A172 (cell line): ENCODE data around the gene DHRS11. TPM values are rescaled to one million over a fixed set of nuclear protein-coding genes. Genes with fewer than 3 reads are reported as not detected.
"Not testable (repeated sequence)": the region's sequence is repeated elsewhere in the genome, so short reads cannot be mapped to it uniquely, and the experiment has no call there.

ENCODE experiments used
- DNase-seq: peaks from one replicate; pipeline ENCODE4 v3.0.0-alpha.2; 2015; ENCODE audit warnings: low spot score
- total RNA-seq: library from RNA; depleted of rRNA; stranded (reverse); fragments of >200 nt; shearing (Covaris generic); gene quantifications from 2 replicates; pipeline ENCODE4 v1.2.3, GENCODE V29; 2014

The DHRS11 gene
- total RNA-seq, 1 experiment from 2014 or later = 15.4 TPM

DNA sequence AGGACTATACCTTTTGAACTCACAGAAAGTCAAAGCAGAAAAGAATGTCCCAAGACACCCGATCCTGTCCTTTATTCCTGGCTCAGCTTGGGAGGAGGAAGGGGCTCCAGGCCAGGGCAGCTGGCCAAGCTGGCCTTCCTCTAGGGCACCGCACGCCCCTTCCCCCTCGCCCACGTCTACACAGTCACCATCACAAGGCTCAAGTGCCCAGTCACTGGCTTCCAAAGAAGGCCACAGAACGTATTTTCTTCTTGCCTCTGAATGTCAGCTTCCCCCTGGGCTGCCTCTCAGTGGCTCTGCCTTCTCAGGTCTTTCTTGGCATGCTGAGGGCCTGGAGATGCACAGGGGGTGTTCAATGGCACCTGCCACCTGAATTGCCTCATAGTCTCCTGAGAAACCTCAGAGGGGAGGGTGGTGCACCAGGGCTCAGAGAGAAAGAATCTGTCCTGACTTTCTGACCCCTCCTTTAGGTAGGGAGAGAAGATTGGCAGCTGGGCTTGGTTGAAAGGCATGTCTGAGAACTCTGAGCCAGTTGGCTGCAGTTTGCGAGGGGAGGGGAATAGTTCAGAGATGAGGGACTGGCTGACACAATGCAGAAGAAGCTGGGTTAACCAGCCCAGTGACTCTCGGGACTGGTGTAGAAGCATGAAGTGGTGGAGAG lies 2.1 kb downstream of the DHRS11 start:
- no peak for DNase-seq

DNA sequence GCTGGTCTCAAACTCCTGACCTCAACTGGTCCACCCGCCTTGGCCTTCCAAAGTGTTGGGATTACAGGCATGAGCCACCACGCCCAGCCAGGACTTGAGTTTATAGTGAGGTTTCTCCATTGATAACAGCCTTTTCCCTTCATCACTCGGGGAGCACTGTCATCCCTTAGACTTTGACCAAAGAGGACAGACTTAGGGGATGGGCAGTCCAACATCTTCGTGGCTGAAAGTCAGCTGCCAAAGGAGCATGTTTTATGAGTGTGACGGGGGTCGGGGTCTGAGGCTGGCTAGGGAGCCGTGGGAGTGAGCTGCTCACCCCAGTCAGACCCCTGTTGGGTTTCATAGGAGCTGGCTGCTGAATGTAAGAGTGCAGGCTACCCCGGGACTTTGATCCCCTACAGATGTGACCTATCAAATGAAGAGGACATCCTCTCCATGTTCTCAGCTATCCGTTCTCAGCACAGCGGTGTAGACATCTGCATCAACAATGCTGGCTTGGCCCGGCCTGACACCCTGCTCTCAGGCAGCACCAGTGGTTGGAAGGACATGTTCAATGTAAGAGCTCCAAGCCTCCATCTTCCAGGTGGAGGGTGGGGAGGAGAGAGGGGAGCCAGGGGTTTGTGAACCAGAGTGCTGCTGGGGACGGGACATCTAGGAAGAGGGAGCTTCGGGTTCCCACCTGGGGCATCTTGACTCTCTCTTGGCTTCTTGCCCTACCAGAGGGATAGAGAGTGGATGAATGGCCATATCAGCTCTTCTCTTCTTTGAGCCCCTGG lies 3.1 kb downstream of the DHRS11 start:
- no peak for DNase-seq

DNA sequence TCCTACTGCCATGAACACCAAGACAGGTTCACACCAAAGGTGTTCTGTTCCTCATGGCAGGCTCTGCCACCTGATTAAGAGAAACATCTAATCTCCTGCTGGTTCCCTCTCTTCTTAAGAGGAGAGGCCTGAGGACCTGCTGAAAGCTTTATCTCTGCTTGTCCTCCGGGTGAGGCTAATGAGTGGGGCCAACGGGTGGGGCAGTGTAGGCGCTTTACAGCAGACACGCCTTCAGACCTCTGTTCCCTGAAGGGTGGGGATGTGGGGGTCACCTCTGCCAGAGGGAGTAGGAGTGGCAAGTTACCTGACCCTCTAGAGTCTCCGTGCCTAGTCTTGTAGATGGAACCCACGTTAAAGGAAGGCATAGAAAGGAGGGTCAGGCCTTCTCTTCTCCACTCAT lies 5.5 kb downstream of the DHRS11 start:
- no peak for DNase-seq

DNA sequence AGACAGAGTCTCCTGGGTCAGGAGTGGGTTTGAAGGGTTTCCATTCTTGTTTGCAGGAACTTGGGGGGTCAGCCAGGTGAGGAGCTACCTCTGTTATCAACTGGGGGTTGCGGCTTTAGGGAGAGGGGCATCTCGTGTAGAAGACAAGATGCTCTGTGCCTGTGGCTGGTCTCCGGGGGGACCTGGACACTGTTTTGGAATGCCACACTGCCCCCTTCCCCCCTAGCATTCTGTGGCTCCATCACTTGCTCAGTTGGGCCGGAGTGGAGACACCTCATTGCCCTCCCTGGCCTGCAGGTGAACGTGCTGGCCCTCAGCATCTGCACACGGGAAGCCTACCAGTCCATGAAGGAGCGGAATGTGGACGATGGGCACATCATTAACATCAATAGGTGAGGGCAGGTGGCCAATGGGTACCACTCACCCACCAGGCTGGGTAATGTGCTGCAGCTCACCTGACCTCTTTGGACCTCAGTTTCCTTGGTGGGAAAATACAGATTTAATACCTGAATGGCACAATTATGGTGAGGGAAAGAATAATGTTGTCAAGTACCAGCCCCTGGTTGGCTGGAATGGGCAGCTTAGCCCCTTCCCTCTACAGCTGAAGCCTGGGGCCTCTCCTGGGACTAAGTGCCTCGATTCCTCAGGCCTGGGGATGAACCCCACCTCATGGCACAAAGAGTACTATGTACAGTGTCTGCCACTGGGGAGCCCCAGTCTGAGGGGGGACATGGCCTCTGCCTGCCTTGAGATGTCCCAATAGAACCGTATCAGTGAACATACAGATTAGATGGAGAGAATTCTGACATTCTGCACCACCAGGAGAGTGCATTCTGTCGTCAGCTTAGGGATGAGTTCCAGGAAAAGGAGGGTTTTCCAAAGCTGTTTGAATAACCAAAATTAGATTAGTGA lies 6.4 kb downstream of the DHRS11 start:
- no peak for DNase-seq

DNA sequence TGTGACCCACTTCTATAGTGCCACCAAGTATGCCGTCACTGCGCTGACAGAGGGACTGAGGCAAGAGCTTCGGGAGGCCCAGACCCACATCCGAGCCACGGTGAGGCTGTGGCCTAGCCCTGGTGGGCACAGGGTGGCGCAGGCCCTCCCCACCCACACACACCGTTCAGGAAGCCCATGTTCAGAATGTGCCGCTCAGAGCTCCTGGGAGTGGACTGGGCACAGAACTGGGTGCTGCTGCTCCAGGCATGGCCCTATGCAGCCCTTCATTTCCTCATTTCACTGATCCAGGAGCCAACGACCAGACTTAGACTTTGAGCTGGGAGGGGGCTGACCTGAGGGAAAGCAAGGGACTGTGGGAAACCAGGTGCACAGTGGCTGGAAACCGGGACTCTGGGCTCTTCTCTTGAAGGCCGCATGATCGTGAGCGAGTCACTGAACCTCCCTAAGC lies 7.3 kb downstream of the DHRS11 start:
- DNase-seq = no peak

DNA sequence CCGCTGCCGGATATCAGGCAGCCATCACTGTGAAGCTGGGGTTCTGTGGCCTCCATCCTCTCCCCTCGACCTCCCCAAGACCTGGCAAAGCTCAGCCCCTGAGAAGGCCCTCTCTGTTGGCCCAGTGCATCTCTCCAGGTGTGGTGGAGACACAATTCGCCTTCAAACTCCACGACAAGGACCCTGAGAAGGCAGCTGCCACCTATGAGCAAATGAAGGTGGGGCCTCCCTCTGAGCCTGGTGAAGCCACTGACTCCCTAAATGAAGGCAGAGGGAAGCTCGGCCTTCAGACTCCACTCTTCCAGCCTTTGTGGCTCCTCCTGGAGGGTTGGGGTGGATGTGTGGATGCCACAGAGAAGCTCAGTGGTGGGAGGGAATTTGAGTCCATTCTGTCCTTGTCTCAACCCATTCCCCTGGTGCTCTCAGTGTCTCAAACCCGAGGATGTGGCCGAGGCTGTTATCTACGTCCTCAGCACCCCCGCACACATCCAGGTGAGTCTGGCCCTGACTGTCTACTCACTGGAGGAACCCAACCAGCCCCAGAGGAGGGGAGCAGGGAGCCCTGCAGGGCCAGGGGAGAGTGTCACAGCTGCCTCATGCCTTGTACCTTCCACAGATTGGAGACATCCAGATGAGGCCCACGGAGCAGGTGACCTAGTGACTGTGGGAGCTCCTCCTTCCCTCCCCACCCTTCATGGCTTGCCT lies 8.0 kb downstream of the DHRS11 start:
- DNase-seq = no peak

DNA sequence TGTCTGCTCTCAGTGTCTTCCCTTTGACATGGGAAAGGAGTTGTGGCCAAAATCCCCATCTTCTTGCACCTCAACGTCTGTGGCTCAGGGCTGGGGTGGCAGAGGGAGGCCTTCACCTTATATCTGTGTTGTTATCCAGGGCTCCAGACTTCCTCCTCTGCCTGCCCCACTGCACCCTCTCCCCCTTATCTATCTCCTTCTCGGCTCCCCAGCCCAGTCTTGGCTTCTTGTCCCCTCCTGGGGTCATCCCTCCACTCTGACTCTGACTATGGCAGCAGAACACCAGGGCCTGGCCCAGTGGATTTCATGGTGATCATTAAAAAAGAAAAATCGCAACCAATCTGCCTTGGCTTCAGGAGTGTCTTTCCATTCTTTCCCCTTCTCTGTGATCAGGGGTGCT lies 8.8 kb downstream of the DHRS11 start:
- DNase-seq = no peak

DNA sequence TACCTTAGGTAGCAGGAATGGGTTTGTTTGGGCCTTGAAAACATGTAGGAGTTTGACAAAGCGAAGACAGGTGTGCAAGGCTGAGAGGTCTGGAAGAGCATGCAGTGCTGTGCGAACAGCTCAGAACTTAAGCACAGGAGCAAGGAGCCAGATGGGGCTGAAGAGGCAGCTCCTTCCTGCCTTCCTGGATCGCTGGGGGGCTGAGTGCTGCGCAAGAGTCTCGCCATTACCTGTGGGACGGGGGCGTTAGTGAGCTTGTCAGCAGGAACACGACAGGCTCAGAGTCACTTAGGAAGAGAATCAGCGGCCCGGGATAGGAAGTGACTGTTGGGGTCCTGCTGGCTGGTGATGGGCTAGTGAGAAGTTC lies 9.2 kb downstream of the DHRS11 start:
- no peak for DNase-seq

DNA sequence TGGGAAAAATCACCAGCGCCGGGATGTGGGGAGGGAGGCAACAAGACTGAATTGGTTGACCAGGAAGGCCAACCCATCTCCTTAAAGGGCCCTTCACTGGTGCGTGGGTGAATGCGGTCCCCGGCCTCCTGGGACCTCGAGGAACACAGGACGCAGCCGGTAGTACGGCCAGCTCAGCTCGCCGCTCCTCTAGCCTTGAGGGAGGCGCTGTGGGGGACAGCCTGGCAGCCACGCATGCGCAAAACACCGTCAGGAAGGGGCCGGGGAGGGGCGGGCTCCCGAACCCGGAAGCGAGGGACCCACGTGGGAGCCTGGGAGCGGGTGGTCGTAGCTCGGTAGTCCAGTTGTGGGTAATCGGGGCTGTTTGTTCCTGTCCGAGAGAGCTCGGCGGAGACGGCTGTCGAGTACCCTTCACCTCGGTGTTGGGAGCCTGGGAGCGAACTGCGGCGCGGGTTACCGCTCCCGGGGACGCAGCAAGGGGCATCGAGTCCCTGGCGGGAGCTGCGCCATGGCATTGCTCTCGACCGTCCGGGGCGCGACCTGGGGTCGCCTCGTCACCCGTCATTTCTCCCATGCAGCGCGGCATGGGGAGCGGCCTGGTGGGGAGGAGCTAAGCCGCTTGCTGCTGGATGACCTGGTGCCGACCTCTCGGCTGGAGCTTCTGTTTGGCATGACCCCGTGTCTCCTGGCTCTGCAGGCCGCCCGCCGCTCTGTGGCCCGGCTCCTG lies 9.8 kb downstream of the DHRS11 start, which contains the start of gene MRM1:
TSS of gene MRM1 (plus strand) at position 281 of the 727 bp plus-strand sequence. CDS start at position 509, 228 bp downstream.
- DNase-seq = peak; percentile 86

DNA sequence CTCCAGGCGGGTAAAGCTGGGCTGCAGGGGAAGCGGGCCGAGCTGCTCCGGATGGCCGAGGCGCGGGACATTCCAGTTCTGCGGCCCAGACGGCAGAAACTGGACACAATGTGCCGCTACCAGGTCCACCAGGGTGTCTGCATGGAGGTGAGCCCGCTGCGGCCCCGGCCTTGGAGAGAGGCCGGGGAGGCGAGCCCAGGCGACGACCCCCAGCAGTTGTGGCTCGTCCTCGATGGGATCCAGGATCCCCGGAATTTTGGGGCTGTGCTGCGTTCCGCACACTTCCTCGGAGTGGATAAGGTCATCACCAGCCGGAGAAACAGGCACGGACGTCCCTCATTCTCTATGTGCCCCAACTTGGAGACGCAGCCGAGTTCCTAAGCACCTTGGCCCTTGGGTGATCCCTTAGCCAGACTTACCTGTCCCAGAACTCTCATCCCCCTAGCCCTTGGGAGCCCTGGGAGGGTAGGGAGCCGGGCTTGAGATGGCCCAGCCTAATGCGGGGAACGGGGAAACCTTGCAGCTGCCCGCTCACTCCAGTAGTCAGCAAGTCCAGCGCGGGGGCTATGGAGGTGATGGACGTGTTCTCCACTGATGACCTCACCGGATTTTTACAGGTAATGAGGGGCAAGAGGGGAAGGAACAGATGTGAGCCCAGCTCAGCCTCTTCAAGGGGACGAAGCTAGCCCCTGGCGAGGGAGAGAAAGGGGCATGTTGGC lies 10.5 kb downstream of the DHRS11 start:
- DNase-seq = no peak

DNA sequence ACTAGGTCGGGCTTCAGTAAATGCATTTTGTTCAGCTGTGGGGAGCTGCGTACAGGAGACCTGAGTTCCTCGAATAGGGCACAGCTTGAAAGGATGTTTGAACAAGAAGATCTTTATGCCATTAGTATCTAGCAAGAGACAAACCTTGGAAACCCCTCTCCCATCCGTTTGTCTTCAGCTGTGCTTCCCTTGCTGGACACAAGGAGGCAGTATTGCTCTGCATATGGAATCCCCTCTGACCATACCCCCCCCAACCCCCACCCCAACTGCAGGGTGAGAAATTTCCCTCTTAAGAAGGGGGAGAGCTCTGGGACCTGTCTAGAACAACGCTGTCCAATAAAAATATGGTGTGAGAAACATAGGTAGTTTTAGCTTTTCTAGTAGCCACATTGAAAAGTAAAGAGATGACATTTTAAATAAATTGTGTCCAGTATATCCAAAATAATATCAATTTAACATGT lies 11.3 kb downstream of the DHRS11 start:
- DNase-seq = peak; percentile 58

DNA sequence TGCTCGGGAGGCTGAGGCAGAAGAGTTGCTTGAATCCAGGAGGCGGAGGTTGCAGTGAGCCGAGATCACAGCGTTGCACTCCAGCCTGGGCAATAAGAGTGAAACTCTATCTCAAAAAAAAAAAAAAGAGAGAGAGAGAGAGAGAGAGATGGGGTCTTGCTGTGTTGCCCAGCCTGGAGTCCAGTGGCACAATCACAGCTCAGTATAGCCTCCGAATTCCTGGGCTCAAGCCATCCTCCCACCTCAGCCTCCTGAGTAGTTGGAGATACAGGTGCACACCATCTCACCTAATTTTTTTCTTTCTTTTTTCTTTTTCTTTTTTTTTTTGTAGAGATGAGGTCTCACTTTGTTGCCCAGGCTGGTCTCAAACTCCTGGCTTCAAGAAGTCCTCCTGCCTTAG lies 13.3 kb downstream of the DHRS11 start:
- not testable (repeated sequence) for DNase-seq

DNA sequence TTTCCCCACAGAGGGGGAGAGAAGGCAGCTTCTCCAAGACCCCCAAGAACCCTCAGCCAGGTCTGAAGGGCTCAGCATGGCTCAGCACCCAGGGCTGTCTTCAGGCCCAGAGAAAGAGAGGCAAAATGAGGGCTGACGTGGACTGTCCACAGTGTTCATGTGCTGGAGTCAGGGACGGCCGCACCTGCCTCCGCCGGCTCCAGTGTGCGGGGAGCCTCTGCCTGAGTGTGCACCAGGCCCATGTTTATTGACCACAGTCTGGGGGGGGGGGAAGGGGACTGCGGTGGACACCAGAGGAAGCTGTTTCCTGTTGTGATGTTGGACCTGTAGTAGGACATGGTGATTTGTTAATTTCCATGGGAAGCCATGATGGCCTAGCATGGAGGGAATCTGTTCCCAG lies 16.6 kb downstream of the DHRS11 start:
- no peak for DNase-seq

DNA sequence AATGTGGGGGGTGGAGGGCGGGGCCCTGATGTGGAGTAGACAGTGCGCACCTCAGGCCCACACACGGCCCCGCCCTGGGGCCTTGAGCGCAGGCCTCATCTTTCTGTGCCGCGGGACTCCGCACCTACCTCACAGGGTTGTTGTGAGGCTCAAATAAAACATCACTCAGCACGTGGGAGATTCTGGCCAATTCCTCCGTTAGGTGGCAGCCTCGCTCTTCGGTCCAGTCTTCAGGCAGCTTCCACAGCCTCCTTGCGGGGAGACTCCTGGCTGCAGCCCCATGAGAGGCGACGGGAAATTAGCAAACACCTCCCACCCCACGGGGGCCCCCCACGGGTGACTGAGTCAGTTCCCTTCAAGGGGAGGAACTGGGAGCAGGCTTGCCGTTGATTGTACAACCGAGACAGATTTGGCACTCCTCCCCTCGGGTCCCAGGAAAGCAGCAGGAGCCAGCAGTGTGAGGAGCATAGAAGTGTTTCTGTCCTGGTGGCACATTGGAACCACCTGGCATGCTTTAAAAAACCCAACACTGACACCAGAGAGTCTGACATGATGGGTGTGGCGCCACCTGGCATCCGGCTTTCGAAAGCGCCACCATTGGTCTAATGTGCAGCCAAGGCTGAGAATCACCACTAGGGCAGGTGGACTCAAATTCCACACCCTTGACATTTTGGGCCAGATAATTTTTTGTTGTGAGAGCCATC lies 17.3 kb downstream of the DHRS11 start:
- no peak for DNase-seq

DNA sequence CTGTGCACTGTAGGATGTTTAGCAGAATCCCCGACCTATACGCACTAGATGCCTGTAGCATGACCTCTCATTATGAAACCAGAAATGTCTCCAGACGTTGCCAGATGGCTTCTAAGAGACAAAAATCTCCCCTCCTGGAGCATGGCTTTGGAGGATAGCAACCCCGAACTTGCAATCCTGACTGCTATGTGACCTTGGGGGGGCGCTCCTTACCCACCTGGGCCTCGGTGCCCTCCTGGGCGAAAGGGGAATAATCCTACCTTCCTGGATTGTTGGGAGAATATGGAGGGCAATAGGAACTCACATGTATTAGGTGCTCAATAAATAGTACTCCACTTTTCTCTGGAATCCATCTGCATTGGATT lies 17.8 kb downstream of the DHRS11 start:
- no peak for DNase-seq

DNA sequence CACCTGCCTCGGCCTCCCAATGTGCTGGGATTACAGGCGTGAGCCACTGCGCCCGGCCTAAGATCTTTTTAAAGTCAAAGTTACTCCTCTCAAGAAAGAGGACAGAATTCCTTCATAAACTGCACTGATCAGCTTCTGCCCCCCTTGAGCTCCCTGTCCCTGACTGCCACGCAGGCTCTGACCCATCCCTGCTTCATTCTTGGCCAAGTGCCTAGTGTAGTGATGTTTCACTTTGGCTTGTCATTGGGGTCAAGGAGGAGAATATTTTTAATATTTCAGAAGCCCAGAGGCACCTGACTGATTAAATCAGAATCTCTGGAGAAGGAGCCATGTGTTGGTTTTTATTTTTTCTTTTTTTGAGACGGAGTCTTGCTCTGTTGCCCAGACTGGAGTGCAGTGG lies 18.8 kb downstream of the DHRS11 start:
- no peak for DNase-seq

DNA sequence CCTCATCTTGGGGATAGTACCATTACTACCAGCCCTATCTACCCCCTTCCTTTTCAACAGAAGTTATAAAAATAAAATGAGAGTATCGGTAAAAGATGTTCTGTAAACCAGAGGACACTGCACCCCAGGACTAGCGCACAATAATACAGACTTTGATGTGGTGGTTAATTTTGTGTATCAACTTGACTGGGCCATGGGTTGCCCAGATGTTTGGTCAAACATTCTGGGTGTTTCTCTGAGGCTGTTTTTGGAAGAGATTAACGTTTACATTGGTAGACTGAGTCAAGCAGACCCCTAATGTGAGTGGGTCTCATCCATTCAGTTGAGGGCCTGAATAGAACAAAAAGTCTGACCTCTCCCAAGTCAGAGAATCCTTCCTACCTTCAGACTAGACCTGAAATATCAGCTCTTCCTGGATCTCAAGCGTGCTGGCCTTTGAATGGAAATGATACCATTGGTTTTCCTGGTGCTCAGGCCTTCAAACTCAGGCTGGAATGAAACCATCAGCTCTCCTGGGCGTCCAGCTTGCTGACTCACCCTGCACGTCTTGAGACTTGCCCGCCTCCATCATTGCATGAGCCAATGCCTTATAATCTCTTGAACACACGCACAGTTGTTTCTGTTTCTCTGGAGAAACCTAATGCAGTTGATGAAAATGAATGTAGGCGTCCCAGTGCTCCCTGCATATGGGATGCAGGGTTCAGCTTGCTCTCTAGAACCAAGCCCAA lies 19.8 kb downstream of the DHRS11 start:
- peak; percentile 55 for DNase-seq

DNA sequence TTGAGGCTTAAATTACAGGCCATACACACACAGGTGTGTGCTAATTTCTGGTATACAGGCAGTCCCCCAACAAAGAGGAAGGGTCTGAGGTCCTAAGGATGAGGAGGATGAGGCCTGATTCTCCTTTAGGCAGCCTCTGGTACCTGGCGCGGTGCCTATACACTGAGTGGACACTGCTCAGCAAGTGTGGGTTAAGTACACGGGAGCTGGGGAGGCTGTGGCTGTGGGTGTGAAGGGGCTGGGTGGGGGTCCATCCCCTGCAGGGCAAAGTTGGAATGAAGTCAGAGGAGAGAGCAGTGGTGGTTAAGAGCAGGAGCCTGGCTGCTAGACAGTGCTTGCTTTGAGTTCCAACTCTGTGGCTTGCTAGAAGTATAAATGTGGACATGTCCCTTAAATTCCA lies 20.6 kb downstream of the DHRS11 start:
- DNase-seq = no peak

DNA sequence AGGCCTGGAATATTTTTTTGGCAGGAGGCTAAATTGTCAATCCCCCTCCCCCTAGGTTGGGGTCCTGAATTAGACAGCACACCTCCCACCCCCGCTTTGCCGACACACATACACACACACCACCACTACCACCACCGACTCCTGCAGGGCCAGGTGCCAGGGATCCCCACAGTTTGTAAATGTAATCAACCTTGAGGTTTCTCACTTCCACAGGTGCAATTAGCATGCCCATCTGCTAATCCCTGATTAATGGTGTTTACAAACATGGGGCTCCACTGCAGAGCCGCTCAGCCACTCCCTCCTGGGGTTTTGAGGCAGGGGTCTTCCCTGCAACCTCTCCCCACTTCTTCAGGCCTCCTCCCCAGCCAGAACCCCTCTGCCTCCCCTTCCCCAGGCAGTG lies 21.5 kb downstream of the DHRS11 start:
- no peak for DNase-seq
